Body of pancreas (tissue), 4 donors: Measurements from ENCODE around the gene TSPAN32. TPM values are rescaled to one million over a fixed set of nuclear protein-coding genes. Genes with fewer than 3 reads are reported as not detected.
A peak's percentile ranks its signal among the peaks of the same experiment; 100 is the strongest.

Experiments used
- ATAC-seq: fragments of 150-250 bp; one replicate; pipeline ENCODE4 v1.9.1; 2016
- DNase-seq, 4 donors: peaks; one replicate each; pipeline ENCODE4 v3.0.0-alpha.2; 2019
- H3K27ac ChIP-seq, 4 donors: fragments of 200-600 bp; sonication (generic); 1 replicate in 3 of 4; 2 replicates in 1 of 4; pipeline versions ENCODE4 v1.5.1 to v1.6.1; 2016 to 2019; ENCODE audit warnings: mild to moderate bottlenecking in 1 of 4, mixed read lengths in 1 of 4, moderate library complexity in 1 of 4
- H3K27me3 ChIP-seq, 2 donors: fragments of 200-600 bp; sonication (generic); one replicate each; pipeline ENCODE4 v1.6.0; 2016; ENCODE audit warnings: mild to moderate bottlenecking in 1 of 2
- H3K36me3 ChIP-seq, 2 donors: fragments of 200-600 bp; sonication (generic); replicated peaks in 1 of 2; 2 replicates each; pipeline ENCODE4 v1.5.1; 2016; ENCODE audit warnings: low read depth in 2 of 2; ENCODE audit not compliant: insufficient read depth in 1 of 2
- H3K4me1 ChIP-seq: fragments of 200-600 bp; sonication (generic); one replicate; pipeline ENCODE4 v1.6.0; 2016
- H3K4me3 ChIP-seq, 2 donors: fragments of 200-600 bp; sonication (generic); 1 replicate in 1 of 2; 2 replicates in 1 of 2; pipeline ENCODE4 v1.5.1; 2016 to 2019
- H3K9me3 ChIP-seq, 3 donors: fragments of 200-600 bp; sonication (generic); 1 replicate in 2 of 3; 2 replicates in 1 of 3; pipeline ENCODE4 v1.5.1; 2016
- POLR2A ChIP-seq, 3 donors: fragments of 450-650 bp; IDR thresholded peaks; one replicate each; pipeline ENCODE4 v1.6.1; 2016; ENCODE audit warnings: antibody characterized with exemption in 3 of 3, mild to moderate bottlenecking in 2 of 3
- WGBS, 2 donors: methylation state at CpG; one replicate each; pipeline ENCODE4 v1.1.5; 2017; 5-methylcytosine and 5-hydroxymethylcytosine counted together
- intact Hi-C: fragments of 100-400 bp; cut with DNase I; formaldehyde crosslinking; loops from one replicate; pipeline ENCODE4 v1.15.1; 2023
- total RNA-seq, 2 donors: library from RNA; depleted of rRNA; stranded (reverse); fragments of >200 nt; gene quantifications; one replicate each; pipeline ENCODE4 v1.1.0, GENCODE V29; 2016
- TF ChIP-seq, protein P1 (sequence below), 7 experiments: fragments of 450-650 bp in 4 of 7; fragments of 200-600 bp in 3 of 7; sonication (generic) in 3 of 7; IDR thresholded peaks; one replicate each; pipeline ENCODE4 v1.5.1; 2016 to 2019; ENCODE audit warnings: antibody characterized with exemption in 7 of 7

TSPAN32 gene
- total RNA-seq, 2 donors from 2014 or later, result 5.9 TPM; not detected in 1

DNA sequence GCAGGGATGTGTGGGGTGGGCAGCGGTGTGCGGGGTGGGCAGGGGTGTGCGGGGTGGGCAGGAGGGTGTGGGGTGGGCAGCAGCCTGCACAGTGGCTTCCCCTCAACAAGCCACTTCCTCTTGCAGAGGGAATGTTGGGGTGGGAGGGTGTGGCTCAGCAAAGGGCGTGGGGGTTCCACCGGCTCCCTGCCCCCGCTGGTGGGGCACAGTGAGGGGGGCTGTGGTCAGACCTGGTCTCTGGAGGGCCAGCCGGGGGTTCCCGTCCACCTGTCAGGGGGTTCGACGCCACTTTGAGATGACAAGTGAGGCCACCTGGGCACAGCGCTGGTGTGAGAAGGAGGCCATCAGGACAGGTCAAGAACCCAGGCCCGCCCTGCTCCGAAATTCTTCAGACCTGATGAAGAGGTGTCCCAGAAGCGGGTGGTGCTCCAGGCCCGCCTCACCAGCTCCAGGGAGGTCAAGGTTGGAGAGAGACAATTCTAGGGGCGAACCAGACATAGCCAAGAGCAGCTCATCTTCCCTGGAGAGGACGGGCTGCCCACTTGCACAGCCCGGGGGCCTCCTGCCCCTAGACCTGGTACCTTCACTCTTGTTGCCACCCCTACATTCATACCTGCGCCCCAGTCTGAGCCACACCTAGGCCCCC lies 1.4 kb upstream of the TSPAN32 start:
- Histone ChIP-seq H3K4me1 (peaks cover 28% of the 10 kb centered on the region), H3K27me3 (no peaks in the 10 kb centered on the region), H3K27ac (no peak overlapping the region), H3K9me3 (no peaks in the 10 kb centered on the region), H3K36me3 (no peaks in the 10 kb centered on the region), H3K4me3 (no peak overlapping the region)
- ATAC-seq, result no peak
- TF ChIP-seq, protein P1, sequence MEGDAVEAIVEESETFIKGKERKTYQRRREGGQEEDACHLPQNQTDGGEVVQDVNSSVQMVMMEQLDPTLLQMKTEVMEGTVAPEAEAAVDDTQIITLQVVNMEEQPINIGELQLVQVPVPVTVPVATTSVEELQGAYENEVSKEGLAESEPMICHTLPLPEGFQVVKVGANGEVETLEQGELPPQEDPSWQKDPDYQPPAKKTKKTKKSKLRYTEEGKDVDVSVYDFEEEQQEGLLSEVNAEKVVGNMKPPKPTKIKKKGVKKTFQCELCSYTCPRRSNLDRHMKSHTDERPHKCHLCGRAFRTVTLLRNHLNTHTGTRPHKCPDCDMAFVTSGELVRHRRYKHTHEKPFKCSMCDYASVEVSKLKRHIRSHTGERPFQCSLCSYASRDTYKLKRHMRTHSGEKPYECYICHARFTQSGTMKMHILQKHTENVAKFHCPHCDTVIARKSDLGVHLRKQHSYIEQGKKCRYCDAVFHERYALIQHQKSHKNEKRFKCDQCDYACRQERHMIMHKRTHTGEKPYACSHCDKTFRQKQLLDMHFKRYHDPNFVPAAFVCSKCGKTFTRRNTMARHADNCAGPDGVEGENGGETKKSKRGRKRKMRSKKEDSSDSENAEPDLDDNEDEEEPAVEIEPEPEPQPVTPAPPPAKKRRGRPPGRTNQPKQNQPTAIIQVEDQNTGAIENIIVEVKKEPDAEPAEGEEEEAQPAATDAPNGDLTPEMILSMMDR (IDR thresholded peaks at IDR 0.05), result no peak
- no peak for TF ChIP-seq POLR2A (IDR thresholded peaks at IDR 0.05)
- WGBS, 2 donors, result 68 to 70% methylated on average over 4 to 16 of the region's 19 CpGs
- intact Hi-C loops, result loop anchor here (5.0 to 10.0 kb wide), 2 partner anchors 103 to 224 kb away; no protein-coding TSS in a partner anchor
- DNase-seq, result peak in 1 of 4 donors; percentile 12

DNA sequence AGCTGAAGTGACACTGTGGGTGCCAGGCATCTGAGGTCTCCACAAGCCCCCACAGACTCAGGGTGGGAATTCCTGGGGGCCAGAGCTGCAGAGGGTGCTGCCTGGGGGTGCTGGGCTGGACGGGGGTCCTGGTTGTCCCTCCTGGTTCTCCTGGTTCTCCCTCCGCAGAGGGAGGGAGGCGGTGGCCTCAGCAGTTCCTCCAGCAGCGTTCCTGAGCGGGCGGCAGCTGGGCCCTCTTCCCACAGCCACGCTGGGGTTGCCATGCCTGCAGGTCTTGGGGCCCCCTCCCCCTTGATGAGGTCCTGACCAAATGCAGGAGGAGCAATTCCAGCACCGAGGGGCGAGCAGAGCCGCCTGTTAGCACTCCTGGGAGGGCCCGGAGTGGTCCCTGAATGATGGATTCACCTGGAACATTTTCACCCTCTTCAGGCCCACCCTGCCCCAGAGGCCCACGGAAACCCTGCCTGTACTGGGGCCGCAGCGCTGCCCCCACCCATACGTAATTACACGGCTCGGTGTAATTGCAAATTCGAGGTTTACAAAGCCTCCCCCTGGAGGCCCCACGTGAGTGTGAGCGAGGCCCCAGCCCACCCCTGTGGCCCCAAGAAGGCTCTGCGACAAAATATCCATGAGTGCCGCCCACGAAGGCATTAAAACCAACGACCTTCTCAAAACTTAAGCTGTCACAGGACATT lies 730 bp upstream of the TSPAN32 start:
- Histone ChIP-seq H3K4me3 (no peak overlapping the region), H3K4me1 (peaks cover 32% of the 10 kb centered on the region), H3K9me3 (no peaks in the 10 kb centered on the region), H3K36me3 (no peaks in the 10 kb centered on the region), H3K27me3 (no peaks in the 10 kb centered on the region), H3K27ac (no peak overlapping the region)
- TF ChIP-seq, protein P1 (IDR thresholded peaks at IDR 0.05), result no peak
- TF ChIP-seq POLR2A (IDR thresholded peaks at IDR 0.05), result no peak
- intact Hi-C loops, result loop anchor here (5.0 to 10.0 kb wide), 2 partner anchors 104 to 224 kb away; no protein-coding TSS in a partner anchor
- no peak for DNase-seq
- 59 to 77% methylated on average over 7 to 24 of the region's 24 CpGs for WGBS, 2 donors
- ATAC-seq, result no peak

DNA sequence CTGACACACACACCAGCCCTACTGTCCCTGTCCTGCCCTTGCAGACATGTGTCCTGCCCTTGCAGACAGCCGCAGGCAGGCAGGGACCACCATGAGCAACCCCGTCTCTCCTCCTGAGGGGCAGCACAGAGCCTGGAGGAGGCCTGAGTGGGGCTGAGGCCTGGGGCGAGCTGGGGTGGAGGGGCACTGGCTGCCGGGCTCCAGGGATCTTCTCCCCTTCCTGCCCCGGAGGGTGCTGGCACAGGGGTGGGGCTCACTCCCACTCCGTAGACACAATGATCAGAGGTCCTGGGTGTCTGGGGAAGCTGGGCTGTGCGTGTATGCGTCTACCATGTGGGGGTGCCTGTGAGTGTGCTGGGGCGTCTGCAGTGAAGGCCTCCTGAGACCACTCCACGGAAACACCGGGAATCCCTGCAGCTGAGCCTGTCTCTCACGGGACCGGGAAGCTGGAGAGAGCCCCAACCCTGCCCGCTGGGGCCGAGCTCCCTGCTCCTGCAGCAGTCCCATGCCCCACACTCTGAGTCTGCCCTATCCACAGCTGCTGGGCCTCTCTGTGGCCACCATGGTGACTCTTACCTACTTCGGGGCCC lies 588 bp downstream of the TSPAN32 start:
- Histone ChIP-seq H3K4me3 (no peak overlapping the region), H3K4me1 (peaks cover 32% of the 10 kb centered on the region), H3K27ac (peak overlapping the region in 3 of 4 donors; percentile 43 to 51 (median 51)), H3K27me3 (no peaks in the 10 kb centered on the region), H3K36me3 (no peaks in the 10 kb centered on the region), H3K9me3 (no peaks in the 10 kb centered on the region)
- DNase-seq (no peak), ATAC-seq (peak; percentile 10)
- no peak for TF ChIP-seq POLR2A (IDR thresholded peaks at IDR 0.05)
- TF ChIP-seq, protein P1 (IDR thresholded peaks at IDR 0.05), result no peak
- intact Hi-C loops, result loop anchor here (5.0 to 10.0 kb wide), 2 partner anchors 105 to 222 kb away; no protein-coding TSS in a partner anchor
- WGBS, 2 donors, result 41 to 61% methylated on average over 13 to 15 of the region's 16 CpGs

DNA sequence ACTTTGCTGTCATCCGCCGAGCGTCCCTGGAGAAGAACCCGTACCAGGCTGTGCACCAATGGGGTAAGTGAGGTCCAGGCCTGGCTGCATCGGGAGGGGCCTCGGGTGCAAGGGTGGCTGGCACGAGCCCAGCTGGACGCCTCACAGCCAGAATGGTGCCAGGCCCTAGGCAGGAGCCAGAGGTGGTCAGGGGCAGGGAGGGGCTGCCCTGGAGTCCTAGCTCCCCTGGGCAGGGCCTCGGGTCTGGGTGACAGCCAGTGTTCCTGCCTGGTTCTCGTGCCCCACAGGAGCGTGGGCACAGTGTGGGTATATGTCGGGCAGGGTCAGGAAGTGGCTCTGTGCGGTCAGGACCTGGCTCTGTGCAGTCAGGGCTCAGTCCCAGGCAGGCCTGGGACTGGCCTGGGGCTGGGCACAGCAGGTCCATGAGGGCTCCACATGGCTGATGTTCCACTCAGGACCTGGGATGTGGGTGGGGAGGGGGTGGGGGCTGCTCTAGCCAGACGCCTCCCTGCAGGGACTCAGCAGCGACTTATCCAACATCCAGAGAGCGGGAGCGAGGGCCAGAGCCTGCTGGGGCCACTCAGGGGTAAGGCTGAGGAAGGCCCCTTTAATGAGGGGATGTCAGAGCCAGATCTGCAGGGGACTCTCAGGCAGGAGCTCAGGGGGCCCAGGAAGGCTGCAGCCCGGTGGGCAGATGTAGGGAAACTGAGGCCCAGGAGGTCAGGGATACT lies 1.2 kb downstream of the TSPAN32 start:
- Histone ChIP-seq H3K27ac (peak overlapping the region in 3 of 4 donors; percentile 43 to 51 (median 51)), H3K36me3 (no peaks in the 10 kb centered on the region), H3K9me3 (no peaks in the 10 kb centered on the region), H3K27me3 (no peaks in the 10 kb centered on the region), H3K4me1 (peaks cover 32% of the 10 kb centered on the region), H3K4me3 (no peak overlapping the region)
- TF ChIP-seq, protein P1 (IDR thresholded peaks at IDR 0.05), result no peak
- TF ChIP-seq POLR2A (IDR thresholded peaks at IDR 0.05), result peak in 1 of 3 donors; percentile 7
- intact Hi-C loops, result loop anchor here (5.0 to 10.0 kb wide), 2 partner anchors 106 to 222 kb away; no protein-coding TSS in a partner anchor
- DNase-seq, result peak; percentile 49 to 66 (median 62)
- 39% methylated on average over 17 of the region's 18 CpGs; no CpG with 5 or more reads in 1 of the 2 donors for WGBS, 2 donors
- ATAC-seq, result peak; percentile 53
